K562 (cell line): ENCODE data around the gene FBXO28. TPM values are rescaled to one million over a fixed set of nuclear protein-coding genes. Genes with fewer than 3 reads are reported as not detected.

ENCODE experiments used
- CC2D1A ChIP-seq: fragments of 450-650 bp; IDR thresholded peaks from 2 replicates; pipeline ENCODE4 v1.6.1; 2017; ENCODE audit warnings: mild to moderate bottlenecking
- CXXC5 ChIP-seq: fragments of 250-450 bp; sonication (Bioruptor Pico); IDR thresholded peaks from 2 replicates; pipeline ENCODE4 v1.8.0; 2022; ENCODE audit warnings: inconsistent platforms, mild to moderate bottlenecking, moderate library complexity
- SAP30 ChIP-seq: fragments of 200-600 bp; sonication (generic); IDR thresholded peaks from 2 replicates; pipeline ENCODE4 v1.6.1; 2012; ENCODE audit warnings: borderline replicate concordance, low read depth, mild to moderate bottlenecking, moderate library complexity, low read length, control low read depth, inconsistent platforms; ENCODE audit not compliant: insufficient read depth, poor library complexity, severe bottlenecking
- SRSF7 ChIP-seq: fragments of 200-400 bp; formaldehyde crosslinking; optimal IDR thresholded peaks from 2 replicates; pipeline ENCODE3; 2017; ENCODE audit warnings: mild to moderate bottlenecking, low read depth, low read length
- polyA plus RNA-seq, 8 experiments: library from polyadenylated mRNA; depleted of rRNA in 4 of 8; stranded (reverse) in 5 of 8; unstranded in 3 of 8; fragments of >200 nt; fragmentation: Nextera tagmentation in 2 of 8; fragmentation: Illumina TruSeq in 1 of 8; extraction: Ambion mirVana in 2 of 8; extraction: Trizol in 1 of 8; gene quantifications; 2 replicates each; pipeline versions ENCODE4 v1.2.1 to v1.2.3, GENCODE V29; 2011 to 2014; ENCODE audit warnings: inconsistent platforms in 1 of 8, missing spikeins in 1 of 8
- total RNA-seq, 7 experiments: library from RNA; depleted of rRNA in 6 of 7; stranded (reverse); fragments of >200 nt in 6 of 7; fragmentation: Illumina TruSeq in 2 of 7; extraction: Trizol in 2 of 7; gene quantifications; 2 replicates each; pipeline versions ENCODE4 v1.2.1 to v1.2.3, GENCODE V29; 2011 to 2021; ENCODE audit warnings: low replicate concordance in 1 of 7
- TF ChIP-seq, protein P1 (sequence below): sonication (generic); formaldehyde crosslinking; IDR thresholded peaks from 2 replicates; pipeline ENCODE4 v1.8.0; 2023; ENCODE audit warnings: missing genetic modification reagents, mild to moderate bottlenecking, borderline replicate concordance
- TF ChIP-seq, protein P2 (sequence below): fragments of 450-650 bp; IDR thresholded peaks from 2 replicates; pipeline ENCODE4 v1.6.1; 2016; ENCODE audit warnings: mild to moderate bottlenecking
- TF ChIP-seq, protein P3 (sequence below), 2 experiments: fragments of 450-650 bp in 1 of 2; sonication (generic) in 1 of 2; formaldehyde crosslinking in 1 of 2; IDR thresholded peaks; 2 replicates each; pipeline versions ENCODE4 v1.7.1 to v1.9.0; 2016 to 2022; ENCODE audit warnings: inconsistent platforms in 1 of 2, mild to moderate bottlenecking in 1 of 2, missing genetic modification reagents in 1 of 2

Gene FBXO28
- total and polyA plus RNA-seq, 9 of the 15 experiments (the other 6 are each of a cell fraction or from before 2014, with no cell fraction given) = 4.1 to 34.8 (median 25.3) TPM

DNA sequence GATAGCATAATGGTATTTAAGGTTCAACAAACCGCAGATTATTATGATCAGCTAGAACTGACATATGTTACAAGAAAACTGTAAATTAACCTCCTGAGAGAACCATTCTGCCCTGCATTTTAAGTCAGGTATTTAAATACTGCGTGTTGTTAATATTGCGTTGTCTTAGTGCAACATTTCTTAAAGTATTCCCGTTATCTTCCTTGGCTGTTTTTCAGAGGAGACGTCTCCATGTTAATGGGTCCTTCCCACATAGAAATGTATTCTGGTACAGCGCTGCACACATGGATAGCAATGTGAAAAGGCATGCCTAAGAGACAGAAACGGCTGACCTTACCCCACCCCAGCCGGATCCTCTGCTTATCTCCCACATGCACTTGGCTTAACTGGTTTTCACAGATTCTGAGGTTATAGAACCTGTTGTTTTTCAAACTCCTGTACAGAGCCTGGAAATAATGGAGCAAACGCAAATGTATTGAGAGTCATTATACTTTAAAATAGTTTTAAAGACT, 46.3 kb downstream of the FBXO28 start (continued):
- TF ChIP-seq, protein P1, sequence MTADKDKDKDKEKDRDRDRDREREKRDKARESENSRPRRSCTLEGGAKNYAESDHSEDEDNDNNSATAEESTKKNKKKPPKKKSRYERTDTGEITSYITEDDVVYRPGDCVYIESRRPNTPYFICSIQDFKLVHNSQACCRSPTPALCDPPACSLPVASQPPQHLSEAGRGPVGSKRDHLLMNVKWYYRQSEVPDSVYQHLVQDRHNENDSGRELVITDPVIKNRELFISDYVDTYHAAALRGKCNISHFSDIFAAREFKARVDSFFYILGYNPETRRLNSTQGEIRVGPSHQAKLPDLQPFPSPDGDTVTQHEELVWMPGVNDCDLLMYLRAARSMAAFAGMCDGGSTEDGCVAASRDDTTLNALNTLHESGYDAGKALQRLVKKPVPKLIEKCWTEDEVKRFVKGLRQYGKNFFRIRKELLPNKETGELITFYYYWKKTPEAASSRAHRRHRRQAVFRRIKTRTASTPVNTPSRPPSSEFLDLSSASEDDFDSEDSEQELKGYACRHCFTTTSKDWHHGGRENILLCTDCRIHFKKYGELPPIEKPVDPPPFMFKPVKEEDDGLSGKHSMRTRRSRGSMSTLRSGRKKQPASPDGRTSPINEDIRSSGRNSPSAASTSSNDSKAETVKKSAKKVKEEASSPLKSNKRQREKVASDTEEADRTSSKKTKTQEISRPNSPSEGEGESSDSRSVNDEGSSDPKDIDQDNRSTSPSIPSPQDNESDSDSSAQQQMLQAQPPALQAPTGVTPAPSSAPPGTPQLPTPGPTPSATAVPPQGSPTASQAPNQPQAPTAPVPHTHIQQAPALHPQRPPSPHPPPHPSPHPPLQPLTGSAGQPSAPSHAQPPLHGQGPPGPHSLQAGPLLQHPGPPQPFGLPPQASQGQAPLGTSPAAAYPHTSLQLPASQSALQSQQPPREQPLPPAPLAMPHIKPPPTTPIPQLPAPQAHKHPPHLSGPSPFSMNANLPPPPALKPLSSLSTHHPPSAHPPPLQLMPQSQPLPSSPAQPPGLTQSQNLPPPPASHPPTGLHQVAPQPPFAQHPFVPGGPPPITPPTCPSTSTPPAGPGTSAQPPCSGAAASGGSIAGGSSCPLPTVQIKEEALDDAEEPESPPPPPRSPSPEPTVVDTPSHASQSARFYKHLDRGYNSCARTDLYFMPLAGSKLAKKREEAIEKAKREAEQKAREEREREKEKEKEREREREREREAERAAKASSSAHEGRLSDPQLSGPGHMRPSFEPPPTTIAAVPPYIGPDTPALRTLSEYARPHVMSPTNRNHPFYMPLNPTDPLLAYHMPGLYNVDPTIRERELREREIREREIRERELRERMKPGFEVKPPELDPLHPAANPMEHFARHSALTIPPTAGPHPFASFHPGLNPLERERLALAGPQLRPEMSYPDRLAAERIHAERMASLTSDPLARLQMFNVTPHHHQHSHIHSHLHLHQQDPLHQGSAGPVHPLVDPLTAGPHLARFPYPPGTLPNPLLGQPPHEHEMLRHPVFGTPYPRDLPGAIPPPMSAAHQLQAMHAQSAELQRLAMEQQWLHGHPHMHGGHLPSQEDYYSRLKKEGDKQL (CRISPR knock-in tag) = no peak
- TF ChIP-seq SRSF7 (no peak), CC2D1A (peak; percentile 97), SAP30 (no peak), CXXC5 (CRISPR knock-in tag) (peak; percentile 93)
- TF ChIP-seq, protein P2, sequence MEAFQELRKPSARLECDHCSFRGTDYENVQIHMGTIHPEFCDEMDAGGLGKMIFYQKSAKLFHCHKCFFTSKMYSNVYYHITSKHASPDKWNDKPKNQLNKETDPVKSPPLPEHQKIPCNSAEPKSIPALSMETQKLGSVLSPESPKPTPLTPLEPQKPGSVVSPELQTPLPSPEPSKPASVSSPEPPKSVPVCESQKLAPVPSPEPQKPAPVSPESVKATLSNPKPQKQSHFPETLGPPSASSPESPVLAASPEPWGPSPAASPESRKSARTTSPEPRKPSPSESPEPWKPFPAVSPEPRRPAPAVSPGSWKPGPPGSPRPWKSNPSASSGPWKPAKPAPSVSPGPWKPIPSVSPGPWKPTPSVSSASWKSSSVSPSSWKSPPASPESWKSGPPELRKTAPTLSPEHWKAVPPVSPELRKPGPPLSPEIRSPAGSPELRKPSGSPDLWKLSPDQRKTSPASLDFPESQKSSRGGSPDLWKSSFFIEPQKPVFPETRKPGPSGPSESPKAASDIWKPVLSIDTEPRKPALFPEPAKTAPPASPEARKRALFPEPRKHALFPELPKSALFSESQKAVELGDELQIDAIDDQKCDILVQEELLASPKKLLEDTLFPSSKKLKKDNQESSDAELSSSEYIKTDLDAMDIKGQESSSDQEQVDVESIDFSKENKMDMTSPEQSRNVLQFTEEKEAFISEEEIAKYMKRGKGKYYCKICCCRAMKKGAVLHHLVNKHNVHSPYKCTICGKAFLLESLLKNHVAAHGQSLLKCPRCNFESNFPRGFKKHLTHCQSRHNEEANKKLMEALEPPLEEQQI = peak; percentile 91
- TF ChIP-seq, protein P3, sequence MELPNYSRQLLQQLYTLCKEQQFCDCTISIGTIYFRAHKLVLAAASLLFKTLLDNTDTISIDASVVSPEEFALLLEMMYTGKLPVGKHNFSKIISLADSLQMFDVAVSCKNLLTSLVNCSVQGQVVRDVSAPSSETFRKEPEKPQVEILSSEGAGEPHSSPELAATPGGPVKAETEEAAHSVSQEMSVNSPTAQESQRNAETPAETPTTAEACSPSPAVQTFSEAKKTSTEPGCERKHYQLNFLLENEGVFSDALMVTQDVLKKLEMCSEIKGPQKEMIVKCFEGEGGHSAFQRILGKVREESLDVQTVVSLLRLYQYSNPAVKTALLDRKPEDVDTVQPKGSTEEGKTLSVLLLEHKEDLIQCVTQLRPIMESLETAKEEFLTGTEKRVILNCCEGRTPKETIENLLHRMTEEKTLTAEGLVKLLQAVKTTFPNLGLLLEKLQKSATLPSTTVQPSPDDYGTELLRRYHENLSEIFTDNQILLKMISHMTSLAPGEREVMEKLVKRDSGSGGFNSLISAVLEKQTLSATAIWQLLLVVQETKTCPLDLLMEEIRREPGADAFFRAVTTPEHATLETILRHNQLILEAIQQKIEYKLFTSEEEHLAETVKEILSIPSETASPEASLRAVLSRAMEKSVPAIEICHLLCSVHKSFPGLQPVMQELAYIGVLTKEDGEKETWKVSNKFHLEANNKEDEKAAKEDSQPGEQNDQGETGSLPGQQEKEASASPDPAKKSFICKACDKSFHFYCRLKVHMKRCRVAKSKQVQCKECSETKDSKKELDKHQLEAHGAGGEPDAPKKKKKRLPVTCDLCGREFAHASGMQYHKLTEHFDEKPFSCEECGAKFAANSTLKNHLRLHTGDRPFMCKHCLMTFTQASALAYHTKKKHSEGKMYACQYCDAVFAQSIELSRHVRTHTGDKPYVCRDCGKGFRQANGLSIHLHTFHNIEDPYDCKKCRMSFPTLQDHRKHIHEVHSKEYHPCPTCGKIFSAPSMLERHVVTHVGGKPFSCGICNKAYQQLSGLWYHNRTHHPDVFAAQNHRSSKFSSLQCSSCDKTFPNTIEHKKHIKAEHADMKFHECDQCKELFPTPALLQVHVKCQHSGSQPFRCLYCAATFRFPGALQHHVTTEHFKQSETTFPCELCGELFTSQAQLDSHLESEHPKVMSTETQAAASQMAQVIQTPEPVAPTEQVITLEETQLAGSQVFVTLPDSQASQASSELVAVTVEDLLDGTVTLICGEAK (IDR thresholded peaks at IDR 0.05) = 0 out of 2 replicates have a peak, but pooled peaks have one; percentile 12
- TF ChIP-seq, protein P3 (CRISPR knock-in tag; IDR thresholded peaks at IDR 0.05) = no peak
- TF ChIP-seq, all 486 proteins: peak for 154
